Ishikawa (cell line): ENCODE results near the gene VIPR2.

Experiments
- CEBPB ChIP-seq: IDR thresholded peaks from 2 replicates; pipeline ENCODE4 v1.6.1; 2012
- CREB1 ChIP-seq: IDR thresholded peaks from 2 replicates; pipeline ENCODE4 v1.6.1; 2012; ENCODE audit warnings: low read depth
- EGR1 ChIP-seq: IDR thresholded peaks from 2 replicates; pipeline ENCODE4 v1.6.1; 2012
- EP300 ChIP-seq: IDR thresholded peaks from 2 replicates; pipeline ENCODE4 v1.6.1; 2012; ENCODE audit warnings: borderline replicate concordance
- FOXM1 ChIP-seq: IDR thresholded peaks from 2 replicates; pipeline ENCODE4 v1.6.1; 2012; ENCODE audit warnings: low read depth, borderline replicate concordance
- MAX ChIP-seq: IDR thresholded peaks from 2 replicates; pipeline ENCODE4 v1.6.1; 2012
- NFIC ChIP-seq: IDR thresholded peaks from 2 replicates; pipeline ENCODE4 v1.6.1; 2012
- RAD21 ChIP-seq: IDR thresholded peaks from 2 replicates; pipeline ENCODE4 v1.6.1; 2012; ENCODE audit warnings: low read depth
- TAF1 ChIP-seq: IDR thresholded peaks from 2 replicates; pipeline ENCODE4 v1.6.1; 2012; ENCODE audit warnings: low read depth, mild to moderate bottlenecking
- TCF12 ChIP-seq: IDR thresholded peaks from 2 replicates; pipeline ENCODE4 v1.6.1; 2012; ENCODE audit warnings: low read depth
- TEAD4 ChIP-seq: IDR thresholded peaks from 2 replicates; pipeline ENCODE4 v1.6.1; 2012
- YY1 ChIP-seq: IDR thresholded peaks from 2 replicates; pipeline ENCODE4 v1.6.1; 2012; ENCODE audit warnings: low read depth
- ZBTB7A ChIP-seq: IDR thresholded peaks from 2 replicates; pipeline ENCODE4 v1.6.1; 2012; ENCODE audit warnings: low read depth
- TF ChIP-seq, protein P1 (sequence below): IDR thresholded peaks from 2 replicates; pipeline ENCODE4 v1.6.1; 2012
- TF ChIP-seq, protein P2 (sequence below): IDR thresholded peaks from 2 replicates; pipeline ENCODE4 v1.6.1; 2012; ENCODE audit warnings: low read depth, mild to moderate bottlenecking

Gene VIPR2

GRCh38 chr7:159145490-159145855, 806 bp upstream of the VIPR2 start:
- TF ChIP-seq NFIC (no peak), EGR1 (no peak), TEAD4 (no peak), FOXM1 (no peak), YY1 (no peak), CREB1 (no peak), ZBTB7A (no peak), TAF1 (no peak), CEBPB (no peak), RAD21 (no peak), MAX (no peak), EP300 (no peak), TCF12 (no peak)
- TF ChIP-seq, protein P1, sequence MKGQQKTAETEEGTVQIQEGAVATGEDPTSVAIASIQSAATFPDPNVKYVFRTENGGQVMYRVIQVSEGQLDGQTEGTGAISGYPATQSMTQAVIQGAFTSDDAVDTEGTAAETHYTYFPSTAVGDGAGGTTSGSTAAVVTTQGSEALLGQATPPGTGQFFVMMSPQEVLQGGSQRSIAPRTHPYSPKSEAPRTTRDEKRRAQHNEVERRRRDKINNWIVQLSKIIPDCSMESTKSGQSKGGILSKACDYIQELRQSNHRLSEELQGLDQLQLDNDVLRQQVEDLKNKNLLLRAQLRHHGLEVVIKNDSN, result no peak
- TF ChIP-seq, protein P2, sequence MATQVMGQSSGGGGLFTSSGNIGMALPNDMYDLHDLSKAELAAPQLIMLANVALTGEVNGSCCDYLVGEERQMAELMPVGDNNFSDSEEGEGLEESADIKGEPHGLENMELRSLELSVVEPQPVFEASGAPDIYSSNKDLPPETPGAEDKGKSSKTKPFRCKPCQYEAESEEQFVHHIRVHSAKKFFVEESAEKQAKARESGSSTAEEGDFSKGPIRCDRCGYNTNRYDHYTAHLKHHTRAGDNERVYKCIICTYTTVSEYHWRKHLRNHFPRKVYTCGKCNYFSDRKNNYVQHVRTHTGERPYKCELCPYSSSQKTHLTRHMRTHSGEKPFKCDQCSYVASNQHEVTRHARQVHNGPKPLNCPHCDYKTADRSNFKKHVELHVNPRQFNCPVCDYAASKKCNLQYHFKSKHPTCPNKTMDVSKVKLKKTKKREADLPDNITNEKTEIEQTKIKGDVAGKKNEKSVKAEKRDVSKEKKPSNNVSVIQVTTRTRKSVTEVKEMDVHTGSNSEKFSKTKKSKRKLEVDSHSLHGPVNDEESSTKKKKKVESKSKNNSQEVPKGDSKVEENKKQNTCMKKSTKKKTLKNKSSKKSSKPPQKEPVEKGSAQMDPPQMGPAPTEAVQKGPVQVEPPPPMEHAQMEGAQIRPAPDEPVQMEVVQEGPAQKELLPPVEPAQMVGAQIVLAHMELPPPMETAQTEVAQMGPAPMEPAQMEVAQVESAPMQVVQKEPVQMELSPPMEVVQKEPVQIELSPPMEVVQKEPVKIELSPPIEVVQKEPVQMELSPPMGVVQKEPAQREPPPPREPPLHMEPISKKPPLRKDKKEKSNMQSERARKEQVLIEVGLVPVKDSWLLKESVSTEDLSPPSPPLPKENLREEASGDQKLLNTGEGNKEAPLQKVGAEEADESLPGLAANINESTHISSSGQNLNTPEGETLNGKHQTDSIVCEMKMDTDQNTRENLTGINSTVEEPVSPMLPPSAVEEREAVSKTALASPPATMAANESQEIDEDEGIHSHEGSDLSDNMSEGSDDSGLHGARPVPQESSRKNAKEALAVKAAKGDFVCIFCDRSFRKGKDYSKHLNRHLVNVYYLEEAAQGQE, result no peak

- TF ChIP-seq, protein P1, result no peak
- TF ChIP-seq CREB1 (no peak), EGR1 (no peak), TCF12 (no peak), CEBPB (no peak), FOXM1 (no peak)
- TF ChIP-seq, protein P2, result no peak
These were observed 598 bp downstream of the VIPR2 start for GRCh38 chr7:159143780-159144757.

- TF ChIP-seq, protein P2, result no peak
- TF ChIP-seq YY1 (no peak), ZBTB7A (no peak), TAF1 (no peak), CEBPB (no peak), MAX (no peak), EP300 (no peak), CREB1 (no peak)
These were observed 1.9 kb downstream of the VIPR2 start for GRCh38 chr7:159142730-159143129.

GRCh38 chr7:159142199-159142598, 2.5 kb downstream of the VIPR2 start:
- TF ChIP-seq ZBTB7A (no peak), TCF12 (no peak), TEAD4 (no peak), FOXM1 (no peak), EGR1 (no peak), YY1 (no peak), CEBPB (no peak), RAD21 (no peak), NFIC (no peak), MAX (no peak), TAF1 (no peak), EP300 (no peak), CREB1 (no peak)
- TF ChIP-seq, protein P1, result no peak
- TF ChIP-seq, protein P2, result no peak
